Suppressor macrophage treated with lipopolysaccharide for 4 hours (primary cell): ENCODE results near the gene NUMBL.
"Not testable (repeated sequence)": the region's sequence is repeated elsewhere in the genome, so short reads cannot be mapped to it uniquely, and the experiment has no call there.

Experiments
- DNase-seq: peaks from one replicate; pipeline ENCODE4 v3.0.0-alpha.2; 2020

Gene NUMBL

DNA sequence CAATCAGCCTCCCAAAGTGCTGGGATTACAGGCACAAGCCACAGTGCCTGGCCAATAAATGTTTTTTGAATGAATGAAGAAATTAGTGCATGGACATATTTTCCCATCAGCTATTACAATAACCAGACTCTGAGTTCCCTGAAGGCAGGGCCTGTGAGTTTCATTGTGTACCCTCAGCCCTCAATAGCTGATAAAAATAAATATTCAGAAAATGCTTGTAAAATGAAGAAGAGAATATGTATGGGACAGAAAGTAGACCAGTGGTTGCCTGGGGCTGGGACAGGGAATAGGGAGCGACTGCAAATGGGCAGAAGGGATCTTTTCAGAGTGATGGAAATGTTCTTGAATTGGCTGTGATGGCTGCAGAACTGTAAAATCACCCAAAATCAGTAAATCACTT is 28.8 kb downstream of the NUMBL start:
- no peak for DNase-seq

DNA sequence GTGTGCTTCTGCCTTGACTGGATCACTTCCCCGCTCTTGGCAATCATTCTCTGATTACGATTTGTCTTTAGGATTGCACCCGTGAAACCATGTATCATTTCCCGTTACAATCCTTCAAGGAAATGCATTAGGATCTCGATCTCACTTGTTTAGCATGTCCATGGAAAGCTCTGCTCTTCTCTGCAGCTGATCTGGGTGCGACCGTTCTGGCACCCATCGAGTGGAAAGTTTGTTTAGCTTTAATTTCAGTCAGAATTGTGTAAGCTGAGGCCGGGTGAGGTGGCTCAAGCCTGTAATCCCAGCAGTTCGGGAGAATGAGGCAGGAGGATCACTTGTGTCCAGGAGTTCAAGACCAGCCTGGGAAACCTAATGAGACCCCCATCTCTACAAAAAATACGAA is 30.9 kb downstream of the NUMBL start:
- no peak for DNase-seq

- no peak for DNase-seq
Measured at GRCh38 chr19:40659116-40659515, 31.3 kb downstream of the NUMBL start.

- DNase-seq, result no peak
Measured at GRCh38 chr19:40658031-40658430, 32.4 kb downstream of the NUMBL start.

DNA sequence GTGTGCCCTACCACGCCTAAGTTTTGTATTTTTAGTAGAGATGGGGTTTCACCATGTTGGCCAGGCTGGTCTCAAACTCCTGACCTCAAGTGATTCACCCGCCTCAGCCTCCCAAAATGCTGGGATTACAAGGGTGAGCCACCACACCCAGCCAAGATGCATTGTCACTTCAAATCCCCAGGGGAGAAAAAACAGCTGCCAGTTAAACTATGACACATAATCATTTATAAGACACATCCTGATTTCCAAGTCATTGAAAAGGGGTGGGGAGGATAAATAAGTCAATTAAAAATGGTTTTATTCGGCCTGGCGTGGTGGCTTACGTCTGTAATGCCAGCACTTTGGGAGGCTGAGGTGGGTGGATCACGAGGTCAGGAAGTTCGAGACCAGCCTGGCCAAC is 34.8 kb downstream of the NUMBL start:
- not testable (repeated sequence) for DNase-seq

GRCh38 chr19:40652303-40652702 is 38.1 kb downstream of the NUMBL start:
- not testable (repeated sequence) for DNase-seq

DNA sequence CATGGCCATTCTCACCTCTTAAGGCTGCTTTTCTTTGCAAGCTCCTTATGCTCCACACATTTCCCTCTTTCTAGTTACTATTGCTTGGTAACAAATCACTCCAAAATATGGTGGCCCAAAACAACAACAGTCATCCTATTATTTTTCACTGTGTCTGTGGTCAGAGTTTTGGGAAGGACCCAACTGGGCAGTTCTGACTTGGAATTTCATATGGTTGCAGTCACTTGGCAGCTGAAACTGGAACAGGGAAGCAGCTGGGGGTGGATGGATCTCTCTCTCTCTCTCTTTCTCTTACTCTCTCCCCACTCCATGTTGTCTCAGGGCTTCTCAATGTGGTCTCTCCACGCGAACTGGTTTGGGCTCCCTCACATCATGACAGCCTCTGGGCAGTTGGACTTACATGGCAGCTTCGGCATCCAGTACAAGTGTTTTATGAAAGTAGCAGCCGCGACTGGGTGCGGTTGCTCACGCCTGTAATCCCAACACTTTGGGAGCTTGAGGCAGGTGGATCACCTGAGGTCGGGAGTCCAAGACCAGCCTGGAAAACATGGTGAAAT is 39.6 kb downstream of the NUMBL start:
- DNase-seq, result no peak

GRCh38 chr19:40649903-40650675 is 40.4 kb downstream of the NUMBL start:
- DNase-seq, result not testable (repeated sequence)

DNA sequence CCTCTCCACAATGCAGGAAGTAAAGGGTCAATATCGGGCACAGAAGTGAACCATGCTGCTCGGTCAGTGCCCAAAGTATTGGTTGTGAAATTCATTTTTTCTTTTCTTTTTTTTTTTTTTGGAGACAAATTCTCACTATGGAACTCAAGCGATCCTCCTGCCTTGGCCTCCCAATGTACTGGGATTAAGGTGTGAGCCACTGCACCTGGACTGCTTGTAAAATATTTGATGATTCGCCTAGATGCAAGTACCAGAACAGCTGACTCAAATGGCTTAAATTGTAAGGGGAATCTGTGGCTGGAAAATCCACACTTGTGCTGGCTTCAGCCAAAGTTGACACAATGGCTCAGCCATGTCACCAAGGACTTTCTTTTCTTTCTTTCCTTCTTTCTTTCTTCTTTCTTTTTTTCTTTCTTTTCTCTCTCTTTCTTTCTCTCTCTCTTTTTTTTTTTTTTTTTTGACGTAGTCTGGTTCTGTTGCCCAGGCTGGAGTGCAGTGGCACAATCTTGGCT is 43.7 kb downstream of the NUMBL start:
- no peak for DNase-seq

DNA sequence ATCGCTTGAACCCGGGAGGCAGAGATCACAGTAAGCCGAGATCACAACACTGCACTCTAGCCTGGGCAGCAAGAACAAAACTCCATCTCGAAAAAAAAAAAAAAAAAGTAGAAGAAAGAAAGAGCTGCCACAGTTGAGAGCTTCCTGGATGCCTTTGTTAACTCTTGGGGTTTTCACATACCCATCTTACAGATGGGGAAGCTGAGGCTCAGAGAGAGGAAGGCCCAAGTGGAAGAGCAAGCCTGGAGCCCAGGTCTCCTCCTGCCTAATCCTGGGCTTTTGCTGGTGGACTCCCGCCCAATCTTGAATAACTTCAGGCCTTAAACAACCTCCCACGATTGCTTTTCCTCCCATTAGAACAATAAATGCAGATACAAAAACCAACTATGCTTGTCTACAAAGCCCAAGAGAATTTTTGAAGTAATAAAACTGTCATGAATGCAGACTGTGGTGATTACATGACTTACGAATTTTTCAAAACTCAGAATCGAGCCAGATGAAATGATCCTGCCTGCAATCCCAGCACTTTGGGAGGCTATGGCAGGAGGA is 47.6 kb downstream of the NUMBL start:
- no peak for DNase-seq

GRCh38 chr19:40642051-40642706 is 48.3 kb downstream of the NUMBL start:
- no peak for DNase-seq

- no peak for DNase-seq
Measured at GRCh38 chr19:40641281-40641680, 49.2 kb downstream of the NUMBL start.

- DNase-seq, result no peak
Measured at GRCh38 chr19:40640744-40641143, 49.7 kb downstream of the NUMBL start.

DNA sequence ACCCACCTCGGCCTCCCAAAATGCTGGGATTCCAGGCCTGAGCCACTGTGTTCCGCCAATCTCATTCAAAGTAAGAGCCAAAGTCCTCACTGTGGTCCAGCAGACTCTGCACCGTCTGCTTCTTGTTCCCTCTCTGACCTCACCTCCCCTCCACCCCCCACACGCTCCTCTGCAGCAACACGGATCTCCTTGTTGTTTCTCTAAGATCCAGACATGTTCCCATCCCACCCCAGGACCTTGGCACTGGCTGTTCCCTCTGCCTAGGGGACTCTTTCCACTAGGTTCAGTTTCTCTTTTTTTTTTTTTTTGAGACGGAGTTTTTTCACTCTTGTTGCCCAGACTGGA is 50.8 kb downstream of the NUMBL start:
- no peak for DNase-seq

DNA sequence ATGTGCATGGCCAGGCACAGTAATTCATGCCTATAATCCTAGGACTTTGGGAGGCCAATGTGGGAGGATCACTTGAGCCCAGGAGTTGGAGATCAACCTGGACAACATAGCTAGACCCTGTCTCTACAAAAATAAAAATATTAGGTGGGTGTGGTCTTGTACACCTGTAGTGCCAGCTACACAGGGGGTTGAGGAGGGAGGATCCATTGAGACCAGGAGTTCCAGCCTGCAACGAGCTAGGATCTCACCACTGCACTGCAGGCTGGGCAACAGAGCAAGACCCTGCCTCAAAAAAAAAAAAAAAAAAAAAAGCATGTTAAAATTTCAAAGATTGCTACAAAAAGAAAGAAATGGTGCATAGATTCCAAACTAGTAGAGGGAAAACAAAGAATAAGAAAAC is 52.1 kb downstream of the NUMBL start:
- no peak for DNase-seq

DNA sequence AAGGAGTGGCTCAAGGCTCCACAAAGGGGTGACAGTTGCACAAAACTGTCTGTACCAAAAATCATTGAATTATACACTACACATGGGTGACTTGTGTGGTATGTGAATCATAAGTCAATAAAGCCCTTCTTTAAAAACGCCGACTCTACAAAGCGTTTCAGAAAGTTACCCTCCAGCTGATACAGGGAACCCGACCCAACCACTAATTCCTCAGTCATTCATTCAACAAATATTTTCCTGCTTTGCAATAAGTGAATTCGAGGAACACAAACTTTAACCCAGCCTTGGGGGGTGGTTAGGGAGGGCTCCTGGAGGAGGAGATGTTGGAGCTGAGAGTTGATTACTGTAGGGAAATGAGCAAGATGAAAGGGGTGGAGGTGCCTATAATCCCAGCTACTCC is 57.2 kb downstream of the NUMBL start:
- DNase-seq, result no peak

DNA sequence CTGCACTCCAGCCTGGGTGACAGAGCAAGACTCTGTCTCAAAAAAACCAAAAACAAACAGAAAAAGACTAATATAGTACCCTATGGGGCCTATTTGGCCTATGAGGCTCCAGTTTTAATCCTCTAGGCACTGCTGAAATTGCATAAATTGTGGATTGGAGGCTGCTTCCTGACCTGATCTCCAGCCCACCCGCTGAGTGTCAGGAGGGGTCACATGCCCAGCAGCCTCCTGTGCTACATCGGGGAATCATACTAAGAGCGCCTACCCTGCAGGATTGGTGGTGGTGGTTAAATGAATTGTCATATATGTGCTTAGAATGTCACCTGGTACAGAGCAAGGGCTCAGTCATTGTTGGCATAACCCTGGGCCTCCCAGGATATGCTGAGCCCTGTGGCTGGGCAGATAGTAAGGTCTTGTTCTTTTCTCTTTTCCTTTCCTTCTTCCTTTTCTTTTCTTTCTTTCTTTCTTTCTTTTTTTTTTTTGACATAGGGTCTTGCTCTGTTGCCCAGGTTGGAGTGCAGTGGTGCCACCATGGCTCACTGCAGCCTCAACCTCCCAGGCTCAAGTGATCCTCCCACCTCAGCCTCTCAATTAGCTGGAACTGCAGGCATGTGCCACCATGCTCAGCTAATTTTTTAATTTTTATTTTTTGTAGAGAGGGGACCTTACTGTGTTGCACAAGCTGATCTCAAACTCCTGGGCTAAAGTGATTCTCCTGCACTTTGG is 58.0 kb downstream of the NUMBL start:
- no peak for DNase-seq

- no peak for DNase-seq
Measured at GRCh38 chr19:40630571-40631160, 59.8 kb downstream of the NUMBL start.

DNA sequence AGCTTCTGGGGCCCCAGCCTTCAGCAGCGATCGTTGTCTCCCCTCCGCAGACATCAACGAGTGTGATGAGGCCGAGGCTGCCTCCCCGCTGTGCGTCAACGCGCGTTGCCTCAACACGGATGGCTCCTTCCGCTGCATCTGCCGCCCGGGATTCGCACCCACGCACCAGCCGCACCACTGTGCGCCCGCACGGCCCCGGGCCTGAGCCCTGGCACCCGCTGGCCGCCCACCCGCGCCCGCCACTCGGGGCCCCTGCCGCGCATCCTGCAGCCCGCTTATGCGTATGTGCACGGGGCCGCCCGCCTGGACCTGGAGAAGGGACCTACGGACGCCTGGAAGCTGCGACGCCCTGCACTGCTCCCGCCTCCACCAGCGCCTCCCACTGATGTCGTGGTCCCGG is 61.1 kb downstream of the NUMBL start:
- DNase-seq, result no peak

DNA sequence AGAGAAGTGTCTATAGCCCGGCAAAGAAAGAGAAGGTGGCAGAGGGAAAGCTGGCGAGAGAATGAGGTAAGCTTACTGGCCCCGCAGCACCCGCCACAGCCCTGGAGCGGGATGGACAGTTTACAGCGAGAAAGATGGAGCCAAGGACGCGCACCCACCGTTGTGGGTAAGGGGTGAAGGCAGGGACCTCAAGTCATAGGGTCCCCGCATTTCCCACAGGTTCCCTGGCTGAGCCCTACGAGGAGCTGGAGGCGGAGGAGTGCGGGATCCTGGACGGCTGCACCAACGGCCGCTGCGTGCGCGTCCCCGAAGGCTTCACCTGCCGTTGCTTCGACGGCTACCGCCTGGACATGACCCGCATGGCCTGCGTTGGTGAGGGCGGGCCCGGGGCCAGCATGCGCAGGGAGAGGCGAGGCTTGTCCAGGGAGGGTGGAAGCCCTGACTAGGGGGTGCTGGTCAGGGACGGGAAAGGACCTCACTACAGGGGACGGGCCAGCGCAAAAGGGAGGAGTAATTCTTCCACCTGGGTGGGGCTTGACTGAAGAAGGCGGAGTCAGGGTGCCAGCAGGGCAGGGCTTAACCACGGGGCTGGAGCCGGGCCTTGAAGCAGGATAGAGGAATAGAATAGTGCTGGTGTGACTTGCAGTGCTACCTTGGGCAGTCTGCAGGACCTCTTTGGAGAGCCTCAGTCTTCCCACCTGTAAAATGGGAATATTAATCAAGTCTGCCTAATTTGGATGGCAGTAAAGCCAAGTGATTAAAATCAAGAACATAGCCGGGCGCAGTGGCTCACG is 62.8 kb downstream of the NUMBL start:
- DNase-seq, result no peak

DNA sequence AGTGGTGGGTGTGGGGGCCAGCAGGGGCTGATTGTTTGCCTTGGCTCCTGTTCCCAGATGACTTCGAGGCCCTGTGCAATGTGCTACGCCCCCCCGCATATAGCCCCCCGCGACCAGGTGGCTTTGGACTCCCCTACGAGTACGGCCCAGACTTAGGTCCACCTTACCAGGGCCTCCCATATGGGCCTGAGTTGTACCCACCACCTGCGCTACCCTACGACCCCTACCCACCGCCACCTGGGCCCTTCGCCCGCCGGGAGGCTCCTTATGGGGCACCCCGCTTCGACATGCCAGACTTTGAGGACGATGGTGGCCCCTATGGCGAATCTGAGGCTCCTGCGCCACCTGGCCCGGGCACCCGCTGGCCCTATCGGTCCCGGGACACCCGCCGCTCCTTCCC is 63.5 kb downstream of the NUMBL start:
- DNase-seq, result no peak
